K562 (cell line): Measurements from ENCODE around the gene FGGY. TPM values are rescaled to one million over a fixed set of nuclear protein-coding genes. Genes with fewer than 3 reads are reported as not detected.

Source experiments
- ARID3B ChIP-seq: fragments of 250-450 bp; sonication (Bioruptor Pico); IDR thresholded peaks from 2 replicates; pipeline ENCODE4 v1.4.0; 2020; ENCODE audit warnings: borderline replicate concordance
- EP400 ChIP-seq: fragments of 450-650 bp; IDR thresholded peaks from 2 replicates; pipeline ENCODE4 v1.6.1; 2017; ENCODE audit warnings: antibody characterized with exemption, mild to moderate bottlenecking, moderate library complexity
- ETS1 ChIP-seq: conservative IDR thresholded peaks from 2 replicates; pipeline ENCODE4 v1.6.1; 2011; ENCODE audit warnings: low read depth, mild to moderate bottlenecking, low read length; ENCODE audit not compliant: control insufficient read depth
- FOXO4 ChIP-seq: fragments of 450-650 bp; formaldehyde crosslinking; IDR thresholded peaks from 2 replicates; pipeline ENCODE4 v1.4.0; 2020; ENCODE audit warnings: mild to moderate bottlenecking, moderate library complexity
- HNRNPL ChIP-seq: fragments of 200-400 bp; formaldehyde crosslinking; IDR thresholded peaks from 2 replicates; pipeline ENCODE4 v1.6.1; 2017; ENCODE audit warnings: low read depth, mild to moderate bottlenecking, low read length
- HNRNPUL1 ChIP-seq: fragments of 200-400 bp; formaldehyde crosslinking; IDR thresholded peaks from 2 replicates; pipeline ENCODE4 v1.6.1; 2017; ENCODE audit warnings: low read length
- IRF2 ChIP-seq: sonication (generic); formaldehyde crosslinking; IDR thresholded peaks from 2 replicates; pipeline ENCODE4 v1.8.1; 2022; ENCODE audit warnings: mild to moderate bottlenecking, missing genetic modification reagents
- MTA2 ChIP-seq: fragments of 450-650 bp; IDR thresholded peaks from 2 replicates; pipeline ENCODE4 v1.6.1; 2016; ENCODE audit warnings: low read depth
- POU5F1 ChIP-seq: fragments of 150-350 bp; IDR thresholded peaks from 2 replicates; pipeline ENCODE4 v1.6.1; 2014; ENCODE audit warnings: borderline replicate concordance, low read length, low read depth, mild to moderate bottlenecking; ENCODE audit not compliant: partially characterized antibody
- ZBTB7A ChIP-seq: IDR thresholded peaks from 2 replicates; pipeline ENCODE4 v1.6.1; 2011; ENCODE audit warnings: low read depth, mild to moderate bottlenecking, low read length, moderate library complexity, borderline replicate concordance; ENCODE audit not compliant: control insufficient read depth
- ZNF121 ChIP-seq: sonication (generic); formaldehyde crosslinking; conservative IDR thresholded peaks from 2 replicates; pipeline ENCODE4 v1.8.0; 2022; ENCODE audit warnings: missing genetic modification reagents
- ZNF146 ChIP-seq: IDR thresholded peaks from one replicate; pipeline ENCODE4 v1.6.1; 2018; ENCODE audit warnings: missing compliant biosample characterization; ENCODE audit not compliant: unreplicated experiment
- ZNF253 ChIP-seq: fragments of 250-450 bp; sonication (Bioruptor Pico); conservative IDR thresholded peaks from 2 replicates; pipeline ENCODE4 v1.6.1; 2021; ENCODE audit warnings: mild to moderate bottlenecking
- ZNF609 ChIP-seq: sonication (generic); formaldehyde crosslinking; IDR thresholded peaks from 2 replicates; pipeline ENCODE4 v1.8.1; 2023; ENCODE audit warnings: missing genetic modification reagents, mild to moderate bottlenecking, borderline replicate concordance
- polyA plus RNA-seq, 8 experiments: library from polyadenylated mRNA; depleted of rRNA in 4 of 8; stranded (reverse) in 5 of 8; unstranded in 3 of 8; fragments of >200 nt; fragmentation: Nextera tagmentation in 2 of 8; fragmentation: Illumina TruSeq in 1 of 8; extraction: Ambion mirVana in 2 of 8; extraction: Trizol in 1 of 8; gene quantifications; 2 replicates each; pipeline versions ENCODE4 v1.2.1 to v1.2.3, GENCODE V29; 2011 to 2014; ENCODE audit warnings: inconsistent platforms in 1 of 8, missing spikeins in 1 of 8
- total RNA-seq, 7 experiments: library from RNA; depleted of rRNA in 6 of 7; stranded (reverse); fragments of >200 nt in 6 of 7; fragmentation: Illumina TruSeq in 2 of 7; extraction: Trizol in 2 of 7; gene quantifications; 2 replicates each; pipeline versions ENCODE4 v1.2.1 to v1.2.3, GENCODE V29; 2011 to 2021; ENCODE audit warnings: low replicate concordance in 1 of 7
- TF ChIP-seq, protein P1 (sequence below): sonication (generic); formaldehyde crosslinking; IDR thresholded peaks from 2 replicates; pipeline ENCODE4 v1.8.0; 2022; ENCODE audit warnings: missing genetic modification reagents, mild to moderate bottlenecking, moderate library complexity, borderline replicate concordance
- TF ChIP-seq, protein P2 (sequence below): fragments of 450-650 bp; formaldehyde crosslinking; IDR thresholded peaks from 2 replicates; pipeline ENCODE4 v1.4.0; 2020; ENCODE audit warnings: mild to moderate bottlenecking, mixed read lengths

FGGY gene
- total and polyA plus RNA-seq, 9 of the 15 experiments (the other 6 are each of a cell fraction or from before 2014, with no cell fraction given) = 9.7 to 19.2 (median 12.6) TPM

DNA sequence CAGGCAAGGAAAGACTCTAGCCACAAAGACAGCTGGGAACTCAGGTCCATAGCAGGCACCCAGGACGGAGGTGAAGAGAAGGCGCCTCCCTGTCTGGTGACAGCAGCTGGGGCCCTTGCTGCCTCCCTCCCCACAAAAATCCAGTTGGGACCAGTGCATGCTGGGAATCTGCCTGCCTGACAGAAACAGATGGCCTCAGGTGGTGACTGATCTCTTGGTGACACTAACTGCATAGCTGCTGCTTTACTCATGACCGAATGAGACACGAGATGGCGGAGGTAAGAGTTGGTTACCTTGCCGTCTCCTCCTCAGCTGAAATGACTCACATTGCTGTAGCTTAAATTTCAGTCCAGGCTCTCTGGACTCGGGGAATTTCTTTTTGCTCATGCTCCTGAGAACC is 130.3 kb downstream of the FGGY start (continued):
- TF ChIP-seq ZNF609 (no peak), HNRNPUL1 (no peak), EP400 (no peak), ZNF253 (CRISPR knock-in tag) (no peak), IRF2 (CRISPR knock-in tag) (no peak), HNRNPL (no peak), FOXO4 (CRISPR knock-in tag) (no peak), ARID3B (no peak), MTA2 (no peak), ETS1 (no peak), ZNF146 (CRISPR knock-in tag) (no peak), ZNF121 (CRISPR knock-in tag) (no peak), POU5F1 (no peak), ZBTB7A (no peak)
- TF ChIP-seq, protein P1, sequence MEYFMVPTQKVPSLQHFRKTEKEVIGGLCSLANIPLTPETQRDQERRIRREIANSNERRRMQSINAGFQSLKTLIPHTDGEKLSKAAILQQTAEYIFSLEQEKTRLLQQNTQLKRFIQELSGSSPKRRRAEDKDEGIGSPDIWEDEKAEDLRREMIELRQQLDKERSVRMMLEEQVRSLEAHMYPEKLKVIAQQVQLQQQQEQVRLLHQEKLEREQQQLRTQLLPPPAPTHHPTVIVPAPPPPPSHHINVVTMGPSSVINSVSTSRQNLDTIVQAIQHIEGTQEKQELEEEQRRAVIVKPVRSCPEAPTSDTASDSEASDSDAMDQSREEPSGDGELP (CRISPR knock-in tag) = peak; percentile 91
- TF ChIP-seq, protein P2, sequence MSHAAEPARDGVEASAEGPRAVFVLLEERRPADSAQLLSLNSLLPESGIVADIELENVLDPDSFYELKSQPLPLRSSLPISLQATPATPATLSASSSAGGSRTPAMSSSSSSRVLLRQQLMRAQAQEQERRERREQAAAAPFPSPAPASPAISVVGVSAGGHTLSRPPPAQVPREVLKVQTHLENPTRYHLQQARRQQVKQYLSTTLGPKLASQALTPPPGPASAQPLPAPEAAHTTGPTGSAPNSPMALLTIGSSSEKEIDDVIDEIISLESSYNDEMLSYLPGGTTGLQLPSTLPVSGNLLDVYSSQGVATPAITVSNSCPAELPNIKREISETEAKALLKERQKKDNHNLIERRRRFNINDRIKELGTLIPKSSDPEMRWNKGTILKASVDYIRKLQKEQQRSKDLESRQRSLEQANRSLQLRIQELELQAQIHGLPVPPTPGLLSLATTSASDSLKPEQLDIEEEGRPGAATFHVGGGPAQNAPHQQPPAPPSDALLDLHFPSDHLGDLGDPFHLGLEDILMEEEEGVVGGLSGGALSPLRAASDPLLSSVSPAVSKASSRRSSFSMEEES (CRISPR knock-in tag) = no peak
